Activated CD4-positive, alpha-beta T cell treated with anti-CD3 and anti-CD28 coated beads for 4 hours (primary cell): ENCODE measurements around the gene UBE2J2.

Experiments
- DNase-seq, 2 donors: peaks; one replicate each; pipeline ENCODE4 v3.0.0-alpha.2; 2020

UBE2J2 gene

DNA sequence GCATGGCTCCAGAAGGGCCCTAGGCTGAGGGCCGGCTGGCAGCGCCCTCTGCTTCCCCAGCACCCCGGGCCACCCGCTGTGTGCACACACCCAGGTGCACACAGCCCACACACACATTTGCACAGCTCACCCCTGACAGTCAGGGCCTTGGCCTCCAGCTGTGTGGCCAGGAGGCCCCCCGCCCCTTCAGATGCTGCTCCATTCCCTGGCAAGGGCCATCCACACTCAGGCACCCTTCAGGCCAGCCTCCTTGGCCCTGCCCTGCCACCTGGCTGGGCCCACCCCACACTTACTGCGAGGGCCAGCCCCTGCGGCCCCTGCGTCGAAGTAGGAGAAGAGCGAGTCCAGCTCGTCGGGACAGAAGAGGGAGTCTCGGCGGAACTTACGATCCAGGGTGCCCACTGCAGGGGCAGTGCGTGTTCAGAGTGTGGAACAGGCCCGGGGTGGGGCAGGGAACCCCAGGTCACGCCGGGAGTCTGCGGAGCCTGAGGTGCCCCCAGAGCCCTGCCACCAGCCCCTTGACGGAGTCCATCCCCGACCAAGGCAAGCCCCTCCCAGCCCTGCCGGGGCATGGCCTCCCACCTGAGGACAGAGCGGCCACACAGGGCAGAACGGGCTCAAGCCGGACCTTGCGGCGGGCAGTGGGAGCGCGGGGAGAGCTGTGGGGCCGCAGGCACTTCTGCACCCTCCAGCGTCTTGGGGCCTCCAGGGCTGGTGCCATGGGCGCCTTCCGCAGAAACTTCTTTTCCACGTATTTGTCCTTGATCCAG lies 21.7 kb upstream of the UBE2J2 start:
- DNase-seq: no peak

- DNase-seq: no peak
These were observed 20.7 kb upstream of the UBE2J2 start for GRCh38 chr1:1294250-1294890.

GRCh38 chr1:1293263-1294249 lies 19.9 kb upstream of the UBE2J2 start:
- DNase-seq: no peak

DNA sequence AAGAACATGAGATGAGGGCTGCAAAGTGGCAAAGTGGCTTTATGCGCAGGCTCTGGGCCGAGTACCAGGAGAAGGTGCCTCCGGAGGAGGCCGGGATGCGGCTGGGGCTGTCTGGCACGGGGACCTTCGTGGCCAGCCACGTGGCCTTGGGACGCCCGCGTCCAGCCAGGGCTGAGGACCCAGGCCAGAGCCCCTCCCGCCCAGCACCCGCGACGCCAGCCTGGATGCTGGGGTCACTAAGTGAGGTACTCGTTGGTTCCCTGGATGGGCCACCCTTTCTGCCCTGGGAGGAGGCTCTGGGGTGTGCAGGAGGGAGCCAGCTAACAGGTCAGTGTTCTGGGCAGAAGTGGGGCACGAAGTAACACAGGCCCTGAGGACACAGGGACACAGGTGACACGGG lies 19.2 kb upstream of the UBE2J2 start:
- DNase-seq: no peak

DNA sequence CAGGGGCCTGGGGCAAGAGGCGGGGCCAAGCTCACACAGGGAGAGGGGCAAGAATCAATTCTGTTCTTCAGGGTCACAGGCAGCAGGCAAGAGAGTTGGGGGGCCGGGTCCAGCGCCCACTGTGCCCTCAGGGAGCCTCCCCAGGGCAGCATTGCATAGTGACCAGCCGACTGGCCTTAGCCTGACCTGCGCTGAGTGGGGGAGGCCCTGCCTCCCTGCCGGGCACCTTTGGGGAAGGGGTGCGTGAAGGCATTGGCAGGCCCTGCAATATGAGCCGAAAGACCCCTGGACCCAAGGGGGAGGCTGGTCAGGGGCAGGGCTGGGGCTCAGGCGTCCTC lies 18.8 kb upstream of the UBE2J2 start:
- DNase-seq: no peak

GRCh38 chr1:1291548-1292441 lies 18.1 kb upstream of the UBE2J2 start:
- peak; percentile 72 to 75 for DNase-seq

GRCh38 chr1:1291023-1291528 lies 17.4 kb upstream of the UBE2J2 start:
- no peak for DNase-seq

DNA sequence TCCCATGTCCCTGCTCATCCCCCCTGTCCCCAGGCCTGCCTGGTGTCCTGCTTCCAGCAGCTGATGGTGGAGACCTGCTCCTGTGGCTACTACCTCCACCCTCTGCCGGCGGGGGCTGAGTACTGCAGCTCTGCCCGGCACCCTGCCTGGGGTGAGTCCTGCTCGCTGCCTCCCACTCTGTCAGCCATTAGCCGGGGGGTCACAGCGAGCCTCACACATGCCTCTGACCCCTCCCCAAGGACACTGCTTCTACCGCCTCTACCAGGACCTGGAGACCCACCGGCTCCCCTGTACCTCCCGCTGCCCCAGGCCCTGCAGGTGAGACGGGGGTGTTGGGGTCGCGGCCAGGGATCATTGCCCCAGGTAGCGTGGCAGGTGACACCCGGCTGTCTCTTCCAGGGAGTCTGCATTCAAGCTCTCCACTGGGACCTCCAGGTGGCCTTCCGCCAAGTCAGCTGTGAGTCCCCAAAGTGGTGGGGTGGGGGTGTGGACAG lies 16.6 kb upstream of the UBE2J2 start:
- DNase-seq: peak; percentile 57 to 60

- no peak for DNase-seq
These were observed 13.8 kb upstream of the UBE2J2 start for GRCh38 chr1:1287288-1288110.

DNA sequence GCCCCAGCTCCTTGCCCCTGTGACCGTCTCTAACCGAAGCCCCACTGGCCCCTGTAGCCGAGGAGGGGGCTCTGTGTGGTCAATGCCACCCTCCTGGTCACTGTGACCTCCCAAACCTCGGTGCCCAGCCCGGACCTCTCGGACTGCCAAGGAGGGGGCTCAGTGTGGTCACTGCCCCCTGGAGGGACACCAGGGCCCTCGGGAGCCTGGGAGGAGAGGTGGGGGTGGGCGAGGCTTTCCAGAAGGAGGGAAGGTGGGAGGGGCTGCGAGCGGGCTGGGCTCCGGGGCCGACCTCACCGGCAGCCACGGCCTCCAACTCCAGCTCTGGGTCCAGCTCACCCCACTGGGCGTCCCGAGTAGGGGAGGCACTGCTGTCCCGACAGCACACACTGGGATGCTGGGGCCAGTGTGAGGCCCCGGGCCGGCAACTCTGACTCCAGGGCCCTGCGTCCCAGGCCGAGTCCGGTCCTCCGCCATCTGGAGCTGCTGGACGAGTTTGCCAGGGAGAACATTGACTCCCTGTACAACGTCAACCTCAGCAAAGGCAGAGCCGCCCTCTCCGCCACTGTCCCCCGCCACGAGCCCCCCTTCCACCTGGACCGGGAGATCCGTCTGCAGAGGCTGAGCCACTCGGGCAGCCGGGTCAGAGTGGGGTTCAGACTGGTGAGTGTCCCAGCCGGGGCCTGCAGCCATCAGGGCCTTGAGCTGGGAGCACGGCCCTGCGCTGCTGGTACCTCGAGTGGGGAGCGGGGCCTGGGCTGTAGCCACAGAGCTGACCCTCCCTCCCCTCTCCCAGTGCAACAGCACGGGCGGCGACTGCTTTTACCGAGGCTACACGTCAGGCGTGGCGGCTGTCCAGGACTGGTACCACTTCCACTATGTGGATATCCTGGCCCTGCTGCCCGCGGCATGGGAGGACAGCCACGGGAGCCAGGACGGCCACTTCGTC lies 12.9 kb upstream of the UBE2J2 start:
- no peak for DNase-seq

- no peak for DNase-seq
These were observed 12.1 kb upstream of the UBE2J2 start for GRCh38 chr1:1285611-1286311.

DNA sequence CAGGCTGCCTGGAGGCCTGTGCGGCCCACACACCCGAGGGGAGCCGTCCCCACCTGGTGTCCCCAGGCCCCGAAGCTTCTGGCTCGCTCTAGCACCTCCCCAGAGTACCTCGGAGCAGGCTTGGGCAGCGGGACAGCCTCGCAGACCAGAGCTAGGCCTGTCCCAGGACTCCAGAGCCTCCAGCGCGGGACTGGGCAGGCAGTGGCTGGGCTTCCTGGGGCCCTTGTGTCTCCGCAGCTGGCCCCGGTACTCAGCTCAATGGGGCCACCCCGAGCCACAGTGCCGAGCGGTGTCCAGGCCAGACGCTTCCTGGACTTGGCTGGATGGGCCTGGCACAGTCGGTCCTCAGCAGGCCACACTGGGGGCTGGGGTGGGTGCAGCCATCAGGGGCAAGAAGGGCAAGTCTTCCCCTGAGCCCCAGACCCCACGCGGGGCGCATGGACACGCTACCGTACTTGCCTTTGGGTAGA lies 11.5 kb upstream of the UBE2J2 start:
- DNase-seq: no peak

DNA sequence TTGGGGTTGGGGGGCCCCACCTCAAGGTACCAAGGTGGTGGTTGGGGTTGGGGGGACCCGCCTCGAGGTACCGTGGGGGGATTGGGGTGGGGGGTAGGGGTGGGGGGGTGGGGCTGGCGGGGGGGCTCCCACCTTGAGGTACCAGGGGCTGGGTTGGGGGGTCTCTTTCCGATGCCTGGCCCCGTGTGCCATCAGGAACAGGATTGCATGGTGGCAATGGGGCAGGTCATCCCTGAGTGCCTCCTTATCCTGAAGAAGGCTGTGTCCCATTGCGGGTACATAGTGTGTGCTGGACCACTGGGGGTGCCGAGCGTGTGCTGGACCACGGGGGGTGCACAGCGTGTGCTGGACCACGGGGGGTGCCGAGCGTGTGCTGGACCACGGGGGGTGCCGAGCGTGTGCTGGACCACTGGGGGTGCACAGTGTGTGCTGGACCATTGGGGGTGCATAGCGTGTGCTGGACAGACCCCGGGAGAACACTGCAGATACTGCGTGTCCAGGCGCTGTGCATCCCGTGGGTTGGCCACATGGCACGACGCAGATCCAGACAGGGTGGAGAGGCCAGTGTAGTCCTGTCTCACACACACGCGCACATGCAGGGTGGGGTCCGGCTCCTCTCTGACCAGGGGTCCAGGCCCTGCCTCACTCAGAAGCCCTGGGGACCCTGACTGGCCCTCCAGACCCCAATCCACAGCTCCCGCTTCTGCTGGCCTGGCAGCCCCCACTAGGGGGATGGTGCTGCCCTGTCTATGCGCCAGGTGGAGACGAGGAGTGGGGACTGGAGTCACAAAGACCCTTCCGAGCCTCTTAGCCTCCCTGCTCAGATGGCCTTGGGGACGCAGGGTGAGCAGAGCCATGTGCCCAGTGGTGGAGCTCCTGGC lies 10.8 kb upstream of the UBE2J2 start:
- no peak for DNase-seq

DNA sequence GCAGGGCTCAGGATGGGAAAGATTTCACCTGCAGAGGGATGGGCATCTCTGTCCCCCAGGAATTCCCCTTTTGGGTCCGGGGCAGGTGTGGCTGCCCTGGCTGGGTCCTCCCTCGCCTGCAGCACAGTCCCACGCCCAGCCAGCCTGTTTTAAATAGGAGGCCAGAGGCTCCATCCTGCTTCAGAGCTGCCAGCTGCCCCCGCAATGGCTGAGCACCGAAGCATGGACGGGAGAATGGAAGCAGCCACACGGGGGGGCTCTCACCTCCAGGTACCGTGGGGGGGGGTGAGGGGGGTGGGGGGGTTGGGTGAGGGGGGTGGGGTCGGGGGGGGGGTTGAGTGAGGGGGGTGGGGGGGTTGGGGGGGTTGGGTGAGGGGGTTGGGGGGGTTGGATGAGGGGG lies 10.2 kb upstream of the UBE2J2 start:
- no peak for DNase-seq

DNA sequence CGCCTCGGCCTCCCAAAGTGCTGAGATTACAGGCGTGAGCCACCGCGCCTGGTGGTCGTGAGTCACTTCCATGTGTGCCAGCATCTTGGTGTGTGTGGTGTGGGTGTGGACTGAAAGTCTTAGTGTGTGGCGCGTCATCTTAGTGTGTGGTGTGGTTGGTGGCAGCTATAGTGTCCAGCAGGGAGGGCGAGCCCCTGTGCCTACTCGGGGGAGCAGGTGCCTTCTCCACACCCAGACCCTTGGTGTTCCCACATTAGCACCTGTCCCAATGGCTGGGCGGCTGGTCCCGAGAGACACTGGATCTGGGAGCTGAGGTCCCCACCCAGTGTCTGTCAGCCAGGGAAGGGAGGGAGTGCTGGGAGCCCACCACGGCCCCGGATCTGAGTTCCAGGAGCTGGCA lies 9.3 kb upstream of the UBE2J2 start:
- DNase-seq: no peak

GRCh38 chr1:1281533-1282321 lies 8.1 kb upstream of the UBE2J2 start:
- no peak for DNase-seq

DNA sequence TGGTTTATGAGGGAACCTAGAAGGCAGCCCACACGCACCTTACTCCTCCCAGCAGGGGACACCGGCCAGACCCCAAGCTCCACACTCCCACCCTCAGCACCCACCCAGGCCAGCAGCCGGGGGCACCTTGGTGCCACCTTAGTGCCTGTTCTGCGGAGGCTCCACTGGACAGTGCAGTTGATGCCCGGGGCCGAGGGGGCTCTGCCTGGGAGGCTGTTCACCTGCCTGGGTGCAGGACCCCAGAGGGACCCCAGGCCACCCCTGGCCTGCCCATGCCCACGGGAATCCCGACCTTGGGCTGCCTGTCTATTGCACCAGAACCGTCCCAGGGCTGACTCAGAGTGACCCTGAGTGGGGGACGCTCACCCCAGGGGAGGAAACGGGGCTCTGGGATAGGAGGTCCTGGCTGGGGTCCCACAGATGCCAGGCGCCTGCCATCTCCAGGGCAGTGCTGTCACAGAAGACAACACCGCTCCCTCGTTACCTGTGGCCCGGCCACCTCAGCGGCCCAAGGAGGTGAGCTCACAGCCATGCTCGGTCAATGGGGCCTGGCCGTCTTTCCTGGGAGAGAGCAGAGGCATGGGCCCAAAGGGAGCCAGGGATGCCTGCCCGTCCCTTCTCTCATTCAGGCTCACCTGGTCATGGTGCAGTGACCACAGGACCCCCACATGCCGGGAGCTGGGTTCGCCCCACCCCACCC lies 7.3 kb upstream of the UBE2J2 start:
- no peak for DNase-seq
